H1 (cell line): Measurements from ENCODE around the gene RAD54L. TPM values are rescaled to one million over a fixed set of nuclear protein-coding genes. Genes with fewer than 3 reads are reported as not detected.

Source experiments
- CTCF ChIA-PET: fragments of 300-600 bp; sonication (Branson Sonifier 250); formaldehyde crosslinking; loops from one replicate; lab custom pipeline; 2021; ENCODE audit not compliant: partially characterized antibody; lab: Charles Lee
- POLR2A ChIA-PET: fragments of 300-600 bp; sonication (Branson Sonifier 250); formaldehyde crosslinking; loops from one replicate; lab custom pipeline; 2021; ENCODE audit warnings: inconsistent platforms; ENCODE audit not compliant: partially characterized antibody; lab: Charles Lee
- DNase-seq, 2 experiments: peaks; one replicate each; pipeline versions ENCODE4 v3.0.0 to v3.0.0-alpha.2; 2010 to 2022; ENCODE audit warnings: low spot score in 2 of 2, low read depth in 1 of 2, mixed read lengths in 1 of 2
- FAIRE-seq: peaks from 2 replicates; lab custom pipeline; 2011; peaks lifted over from hg19 to GRCh38; lab: Jason Lieb, UNC
- H2AFZ ChIP-seq: 2 replicates; pipeline ENCODE4 v1.8.1; 2012; ENCODE audit warnings: low read length, inconsistent platforms
- H2AK5ac ChIP-seq: 2 replicates; pipeline ENCODE4 v1.6.1; 2013; ENCODE audit warnings: low read depth, low read length
- H2BK120ac ChIP-seq: replicated peaks from 2 replicates; pipeline ENCODE3; 2013; ENCODE audit warnings: low read depth, low read length, inconsistent platforms
- H2BK12ac ChIP-seq: 2 replicates; pipeline ENCODE4 v1.6.1; 2013; ENCODE audit warnings: low read depth, low read length
- H2BK15ac ChIP-seq: 2 replicates; pipeline ENCODE4 v1.6.1; 2013; ENCODE audit warnings: low read length
- H2BK20ac ChIP-seq: 2 replicates; pipeline ENCODE4 v1.6.1; 2013; ENCODE audit warnings: low read length
- H2BK5ac ChIP-seq: 2 replicates; pipeline ENCODE4 v1.6.1; 2013; ENCODE audit warnings: low read depth, low read length
- H3K14ac ChIP-seq: 2 replicates; pipeline ENCODE4 v1.6.1; 2013; ENCODE audit warnings: inconsistent platforms; ENCODE audit not compliant: insufficient read length
- H3K18ac ChIP-seq: 2 replicates; pipeline ENCODE4 v1.6.1; 2013; ENCODE audit warnings: low read length; ENCODE audit errors: extremely low read depth
- H3K23ac ChIP-seq: 2 replicates; pipeline ENCODE4 v1.6.1; 2013; ENCODE audit warnings: inconsistent platforms; ENCODE audit not compliant: insufficient read length
- H3K23me2 ChIP-seq: 2 replicates; pipeline ENCODE4 v1.6.1; 2013; ENCODE audit warnings: low read depth, low read length
- H3K27ac ChIP-seq: 2 replicates; pipeline ENCODE4 v1.6.1; 2011; ENCODE audit warnings: low read depth, low read length, inconsistent platforms
- H3K27me3 ChIP-seq, 4 experiments: replicated peaks in 1 of 4; 1 replicate in 1 of 4; 2 replicates in 3 of 4; pipeline versions ENCODE4 v1.6.1 to v1.8.1; 2011 to 2013; ENCODE audit warnings: low read length in 3 of 4, mild to moderate bottlenecking in 3 of 4, inconsistent platforms in 2 of 4, mixed read lengths in 2 of 4, moderate library complexity in 1 of 4; ENCODE audit not compliant: control insufficient read depth in 3 of 4, insufficient read depth in 3 of 4; ENCODE audit errors: extremely low read depth in 1 of 4
- H3K36me3 ChIP-seq, 4 experiments: 2 replicates each; pipeline versions ENCODE4 v1.6.1 to v1.8.1; 2011 to 2013; ENCODE audit warnings: mild to moderate bottlenecking in 4 of 4, low read length in 3 of 4, moderate library complexity in 2 of 4, control low read depth in 1 of 4, inconsistent platforms in 1 of 4; ENCODE audit not compliant: insufficient read depth in 4 of 4, control insufficient read depth in 2 of 4
- H3K4ac ChIP-seq: replicated peaks from 2 replicates; pipeline ENCODE3; 2013; ENCODE audit warnings: low read length, low read depth, mixed read lengths, inconsistent platforms; ENCODE audit not compliant: insufficient read length
- H3K4me1 ChIP-seq, 4 experiments: replicated peaks in 1 of 4; 1 replicate in 1 of 4; 2 replicates in 3 of 4; pipeline versions ENCODE4 v1.6.1 to v1.8.1; 2011 to 2013; ENCODE audit warnings: low read length in 3 of 4, inconsistent platforms in 2 of 4, mixed read lengths in 1 of 4; ENCODE audit not compliant: insufficient read depth in 4 of 4, control insufficient read depth in 3 of 4
- H3K4me2 ChIP-seq, 2 experiments: 2 replicates each; pipeline versions ENCODE4 v1.6.1 to v1.8.1; 2011 to 2013; ENCODE audit warnings: low read depth in 2 of 2, low read length in 2 of 2, control low read depth in 1 of 2, inconsistent platforms in 1 of 2, mild to moderate bottlenecking in 1 of 2; ENCODE audit not compliant: insufficient read depth in 1 of 2
- H3K4me3 ChIP-seq, 4 experiments: fragments of 200-600, 300-600 bp in 1 of 4; sonication (generic), shearing (Covaris generic), sonication (Bioruptor Twin) in 1 of 4; 2 replicates each; pipeline versions ENCODE4 v1.5.1 to v1.8.1; 2011 to 2016; ENCODE audit warnings: low read length in 4 of 4, low read depth in 3 of 4, control low read depth in 2 of 4, inconsistent platforms in 2 of 4, mild to moderate bottlenecking in 2 of 4, mixed read lengths in 1 of 4, moderate library complexity in 1 of 4; ENCODE audit not compliant: insufficient read depth in 2 of 4; ENCODE audit errors: extremely low read depth in 1 of 4
- H3K56ac ChIP-seq: replicated peaks from 2 replicates; pipeline ENCODE3; 2013; ENCODE audit warnings: low read depth, mild to moderate bottlenecking, mixed read lengths, low read length, inconsistent platforms; ENCODE audit not compliant: insufficient read length
- H3K79me1 ChIP-seq: 2 replicates; pipeline ENCODE4 v1.6.1; 2013; ENCODE audit warnings: low read depth, low read length, control low read depth
- H3K79me2 ChIP-seq, 2 experiments: 2 replicates each; pipeline versions ENCODE4 v1.6.1 to v1.8.1; 2012 to 2013; ENCODE audit warnings: low read length in 2 of 2, mild to moderate bottlenecking in 2 of 2, inconsistent platforms in 1 of 2; ENCODE audit not compliant: insufficient read depth in 2 of 2, control insufficient read depth in 1 of 2
- H3K9ac ChIP-seq, 4 experiments: replicated peaks in 1 of 4; 1 replicate in 1 of 4; 2 replicates in 3 of 4; pipeline versions ENCODE4 v1.6.1 to v1.8.1; 2011 to 2013; ENCODE audit warnings: low read depth in 3 of 4, low read length in 3 of 4, control low read depth in 2 of 4, mild to moderate bottlenecking in 2 of 4, moderate library complexity in 2 of 4, inconsistent platforms in 1 of 4; ENCODE audit errors: extremely low read depth in 1 of 4
- H3K9me3 ChIP-seq, 2 experiments: 2 replicates each; pipeline versions ENCODE4 v1.6.1 to v1.8.1; 2012 to 2013; ENCODE audit warnings: mild to moderate bottlenecking in 2 of 2, moderate library complexity in 2 of 2, control low read depth in 1 of 2, inconsistent platforms in 1 of 2, low read depth in 1 of 2, low read length in 1 of 2, mixed read lengths in 1 of 2; ENCODE audit not compliant: insufficient read depth in 2 of 2
- H4K20me1 ChIP-seq, 2 experiments: replicated peaks in 1 of 2; 2 replicates each; pipeline versions ENCODE3 to v1.8.1; 2011 to 2013; ENCODE audit warnings: inconsistent platforms in 2 of 2, low read length in 2 of 2, mild to moderate bottlenecking in 1 of 2; ENCODE audit not compliant: insufficient read depth in 2 of 2, control insufficient read depth in 1 of 2
- H4K5ac ChIP-seq: 2 replicates; pipeline ENCODE4 v1.6.1; 2013; ENCODE audit warnings: low read length, low read depth, mixed read lengths, inconsistent platforms; ENCODE audit not compliant: insufficient read length
- H4K8ac ChIP-seq: 2 replicates; pipeline ENCODE4 v1.8.0; 2013; ENCODE audit warnings: mild to moderate bottlenecking, moderate library complexity, low read length, inconsistent platforms; ENCODE audit not compliant: insufficient read depth; ENCODE audit errors: extremely low read depth
- H4K91ac ChIP-seq: replicated peaks from 2 replicates; pipeline ENCODE3; 2013; ENCODE audit warnings: low read length, mixed read lengths, inconsistent platforms; ENCODE audit not compliant: insufficient read length
- CREB1 ChIP-seq: IDR thresholded peaks from 2 replicates; pipeline ENCODE4 v1.6.1; 2012; ENCODE audit warnings: inconsistent platforms
- EZH2 ChIP-seq: fragments of 200-600 bp; sonication (generic); IDR thresholded peaks from 2 replicates; pipeline ENCODE4 v1.7.1; 2012; ENCODE audit warnings: low read depth, mild to moderate bottlenecking, moderate library complexity, low read length, inconsistent platforms; ENCODE audit not compliant: severe bottlenecking
- NANOG ChIP-seq: IDR thresholded peaks from 2 replicates; pipeline ENCODE4 v1.6.1; 2011; ENCODE audit warnings: low read length, low read depth, mild to moderate bottlenecking, inconsistent platforms; ENCODE audit not compliant: insufficient read depth, poor library complexity, severe bottlenecking
- SIRT6 ChIP-seq: IDR thresholded peaks from one replicate; pipeline ENCODE4 v1.7.1; 2012; ENCODE audit warnings: low read length, inconsistent platforms
- ZNF274 ChIP-seq: IDR thresholded peaks from 2 replicates; pipeline ENCODE4 v1.7.0; 2012; ENCODE audit warnings: low read length, borderline replicate concordance; ENCODE audit errors: extremely low read depth
- WGBS, 2 experiments: shearing (Covaris generic) in 1 of 2; methylation state at CpG; one replicate each; pipeline versions ENCODE4 v1.1.6 to v1.1.7; 2013 to 2015; ENCODE audit warnings: low lambda C conversion rate in 2 of 2, mixed read lengths in 2 of 2, inconsistent platforms in 1 of 2, low coverage in 1 of 2, missing lambda C conversion rate in 1 of 2; ENCODE audit not compliant: insufficient replicate concordance in 2 of 2, insufficient coverage in 1 of 2, insufficient read length in 1 of 2; ENCODE audit errors: extremely low coverage in 1 of 2, missing lambda C conversion rate in 1 of 2; 5-methylcytosine and 5-hydroxymethylcytosine counted together
- polyA plus RNA-seq, 7 experiments: library from polyadenylated mRNA; depleted of rRNA in 3 of 7; stranded (reverse) in 5 of 7; unstranded in 2 of 7; fragments of >200 nt in 5 of 7; fragments of 200-250 nt in 2 of 7; gene quantifications; 1 replicate in 5 of 7; 2 replicates in 1 of 7; 4 replicates in 1 of 7; pipeline versions ENCODE4 v1.2.1 to v1.2.3, GENCODE V29; 2011 to 2013; ENCODE audit warnings: missing spikeins in 2 of 7, mixed read lengths in 2 of 7
- total RNA-seq: library from RNA; stranded (reverse); fragmentation: NEBNext Ultra II Directional; extraction: Animal tissue kit (Norgen Biotek cat#: 25700); gene quantifications from 2 replicates; pipeline ENCODE4 v1.2.1, GENCODE V29; 2021

RAD54L gene
- total and polyA plus RNA-seq, 2 of the 8 experiments (the other 6 are each of a cell fraction or from before 2014, with no cell fraction given): 43.5 to 50.3 TPM

DNA sequence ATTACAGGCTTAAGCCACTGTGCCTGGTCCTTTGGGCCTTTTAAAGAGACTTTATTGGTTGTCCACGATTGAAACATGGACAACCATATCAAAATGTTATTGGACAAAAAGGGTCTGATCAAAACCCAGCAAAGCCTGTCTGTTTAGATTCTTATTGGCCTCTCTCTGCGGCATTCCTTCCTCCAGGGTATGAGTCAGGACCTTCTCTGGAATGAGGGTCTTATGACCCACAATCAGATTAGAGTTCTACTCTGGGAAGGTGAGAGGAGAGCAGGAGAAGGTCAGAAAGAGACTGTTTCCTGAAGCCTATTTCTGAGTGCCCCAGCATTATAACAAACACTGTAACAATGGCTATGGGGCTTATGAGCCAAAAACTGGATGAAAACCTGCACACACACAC lies 36.5 kb upstream of the RAD54L start:
- no peak overlapping the region for H3K56ac ChIP-seq
- ChIA-PET CTCF (interaction anchor here (4.5 kb wide), 1 partner anchor 13 kb away, joined by 21 read pairs; no protein-coding TSS in a partner anchor), POLR2A (interaction anchor here (1.1 kb wide), 1 partner anchor 18 kb away, joined by 3 read pairs; no protein-coding TSS in a partner anchor)
- H4K91ac ChIP-seq: no peak overlapping the region
- no peak overlapping the region for H3K9ac ChIP-seq
- H3K23me2 ChIP-seq: no peaks in the 10 kb centered on the region; the same call in 1 of the 2 replicates
- H2AK5ac ChIP-seq: no peak overlapping the region
- no peak overlapping the region for H2BK120ac ChIP-seq
- H2BK5ac ChIP-seq: no peak overlapping the region
- FAIRE-seq (no peak), DNase-seq (no peak)
- H3K79me2 ChIP-seq: no peaks in the 10 kb centered on the region
- H2AFZ ChIP-seq: no peak overlapping the region
- H3K4me2 ChIP-seq: no peak overlapping the region
- WGBS, 2 experiments: 87% methylated on average over 2 of the region's 2 CpGs; no CpG with 5 or more reads in 1 of the 2 experiments
- H3K79me1 ChIP-seq: no peaks in the 10 kb centered on the region
- no peak overlapping the region for H3K14ac ChIP-seq
- no peak overlapping the region for H3K23ac ChIP-seq
- H3K36me3 ChIP-seq: no peaks in the 10 kb centered on the region
- no peak overlapping the region for H2BK15ac ChIP-seq
- H2BK20ac ChIP-seq: no peak overlapping the region
- TF ChIP-seq NANOG: no peak
- no peak for TF ChIP-seq EZH2
- TF ChIP-seq SIRT6: no peak
- TF ChIP-seq CREB1: no peak
- no peak for TF ChIP-seq ZNF274
- H2BK12ac ChIP-seq: no peak overlapping the region
- H3K4ac ChIP-seq: no peak overlapping the region
- H3K18ac ChIP-seq: no peak overlapping the region
- H3K27ac ChIP-seq: no peak overlapping the region
- no peaks in the 10 kb centered on the region for H3K27me3 ChIP-seq
- no peaks in the 10 kb centered on the region for H3K4me1 ChIP-seq
- H4K8ac ChIP-seq: no peak overlapping the region
- no peaks in the 10 kb centered on the region for H3K9me3 ChIP-seq
- no peaks in the 10 kb centered on the region for H4K20me1 ChIP-seq
- no peak overlapping the region for H4K5ac ChIP-seq
- H3K4me3 ChIP-seq: no peak overlapping the region
